Measurements from ENCODE around the gene TREML4.
A peak's percentile ranks its signal among the peaks of the same experiment; 100 is the strongest.

Gene TREML4

GRCh38 chr6:41228096-41228495 is at the start of gene TREML4:
TSS of gene TREML4 (plus strand) at chr6:41228349. CDS start at chr6:41228428, 79 bp downstream.
- H3K4me3 ChIP-seq (ENCODE audit: low read depth, low read length), result no peak within 1 kb of the TSS
- DNase-seq (ENCODE audit: low read depth, low spot score), result no peak
- POLR2A ChIA-PET, result no interaction called here
- no peak for TF ChIP-seq CTCF (IDR thresholded peaks at IDR 0.05; ENCODE audit: insufficient read depth, low read length, missing control alignments)
- CTCF ChIA-PET, result no interaction called here

GRCh38 chr6:41179163-41179562 is 49.0 kb upstream of the TREML4 start:
- H3K4me3 ChIP-seq (ENCODE audit: low read depth, low read length), result no peak overlapping the region
- no peak for DNase-seq (ENCODE audit: low read depth, low spot score)
- no peak for TF ChIP-seq CTCF (IDR thresholded peaks at IDR 0.05; ENCODE audit: insufficient read depth, low read length, missing control alignments)
- ChIA-PET CTCF (interaction anchor here (0.9 to 6.8 kb wide), 2 partner anchors 10 to 88 kb away, joined by 3 to 63 read pairs; no protein-coding TSS in a partner anchor), POLR2A (no interaction called here)

DNA sequence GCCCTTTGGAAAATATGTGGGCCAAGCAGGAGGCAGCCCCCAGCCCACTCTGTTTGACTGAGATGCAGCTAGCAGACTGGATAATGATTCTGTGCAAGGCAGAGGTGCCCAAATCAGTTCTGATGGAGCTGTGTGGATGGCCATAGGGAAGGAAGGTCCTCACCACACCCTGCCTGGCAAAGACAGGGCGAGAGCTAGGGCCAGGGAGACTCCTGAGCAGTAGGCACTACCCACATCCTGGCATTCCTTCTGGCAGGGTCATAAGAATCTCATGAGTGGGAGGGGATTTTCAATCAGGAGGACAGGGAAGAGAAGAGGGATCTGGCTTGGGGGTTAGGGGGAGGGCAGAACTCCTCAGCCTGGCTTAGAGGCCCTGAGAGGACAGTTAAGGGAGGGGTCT is 46.6 kb upstream of the TREML4 start:
- POLR2A ChIA-PET, result no interaction called here
- TF ChIP-seq CTCF (IDR thresholded peaks at IDR 0.05; ENCODE audit: insufficient read depth, low read length, missing control alignments), result no peak

DNA sequence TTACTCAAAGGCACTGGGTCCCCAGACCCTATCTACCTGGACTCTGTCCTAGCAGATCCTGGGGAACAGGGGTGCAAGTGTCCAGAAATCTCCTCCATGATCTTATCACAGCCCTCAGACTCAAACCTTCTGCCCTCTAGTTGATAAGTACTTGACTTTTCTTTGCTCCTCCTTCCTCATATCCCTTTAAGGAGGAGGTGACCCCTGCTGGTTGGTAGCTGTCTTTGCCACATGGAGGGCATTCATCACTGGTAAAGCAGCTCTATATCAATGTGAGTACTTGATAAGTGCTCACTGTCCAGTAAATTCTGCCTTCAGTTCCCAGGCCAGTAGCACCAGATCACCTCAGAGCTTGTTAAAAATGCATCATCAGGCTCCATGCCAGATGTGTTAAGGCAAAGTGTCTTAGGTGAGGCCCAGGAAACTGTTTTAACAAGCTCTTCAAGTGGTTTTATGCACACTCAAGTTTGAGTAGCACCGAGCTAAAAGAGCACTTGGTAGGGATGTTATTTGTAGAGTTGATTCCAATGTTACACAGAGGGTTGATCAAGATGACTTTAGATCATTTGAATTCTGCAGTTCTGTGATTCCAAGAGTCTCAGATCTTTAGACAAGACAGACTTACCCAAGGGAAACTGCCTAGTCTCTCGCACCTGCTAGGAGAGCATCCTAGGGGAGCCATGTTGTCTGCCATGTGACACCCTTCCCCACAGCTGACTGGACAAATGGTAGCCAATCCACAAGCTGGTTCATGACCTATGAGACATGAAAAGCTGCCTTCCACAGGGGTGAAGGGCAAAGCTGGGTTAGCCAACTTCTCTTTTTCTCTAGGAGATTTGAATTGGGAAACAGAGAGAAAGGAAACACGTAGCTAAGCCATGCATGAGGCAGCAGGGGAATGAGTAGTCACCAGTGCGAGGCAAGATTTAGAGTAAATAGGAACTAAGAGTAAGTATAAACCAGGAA is 45.8 kb upstream of the TREML4 start:
- no peak overlapping the region for H3K4me3 ChIP-seq (ENCODE audit: low read depth, low read length)

More for the DNA sequence above, 46.6 kb upstream of the TREML4 start:
- no peak for DNase-seq (ENCODE audit: low read depth, low spot score)
- no peak overlapping the region for H3K4me3 ChIP-seq (ENCODE audit: low read depth, low read length)
- CTCF ChIA-PET, result interaction anchor here (0.6 to 6.8 kb wide), 14 partner anchors 11 to 444 kb away, joined by 3 to 63 read pairs (median 4); partner anchors contain the start of genes NFYA, OARD1 and TREML1

GRCh38 chr6:41184761-41185160 is 43.4 kb upstream of the TREML4 start:
- no peak overlapping the region for H3K4me3 ChIP-seq (ENCODE audit: low read depth, low read length)
- ChIA-PET POLR2A (no interaction called here), CTCF (interaction anchor here (0.7 to 6.8 kb wide), 4 partner anchors 10 to 135 kb away, joined by 3 to 63 read pairs (median 4); no protein-coding TSS in a partner anchor)
- TF ChIP-seq CTCF (IDR thresholded peaks at IDR 0.05; ENCODE audit: insufficient read depth, low read length, missing control alignments), result no peak
- no peak for DNase-seq (ENCODE audit: low read depth, low spot score)

More for the DNA sequence above, 45.8 kb upstream of the TREML4 start:
- TF ChIP-seq CTCF (IDR thresholded peaks at IDR 0.05; ENCODE audit: insufficient read depth, low read length, missing control alignments), result peak; percentile 72
- peak; percentile 28 for DNase-seq (ENCODE audit: low read depth, low spot score)
- POLR2A ChIA-PET, result no interaction called here
- CTCF ChIA-PET, result interaction anchor here (0.8 to 6.8 kb wide), 19 partner anchors 8 to 112 kb away, joined by 3 to 63 read pairs (median 4); partner anchors contain the start of genes NFYA, OARD1 and TREML1

- TF ChIP-seq CTCF (IDR thresholded peaks at IDR 0.05; ENCODE audit: insufficient read depth, low read length, missing control alignments), result no peak
- DNase-seq (ENCODE audit: low read depth, low spot score), result no peak
- CTCF ChIA-PET, result interaction anchor here (1.7 to 6.8 kb wide), 2 partner anchors 8 to 95 kb away, joined by 3 to 63 read pairs; no protein-coding TSS in a partner anchor
- POLR2A ChIA-PET, result no interaction called here
- no peak overlapping the region for H3K4me3 ChIP-seq (ENCODE audit: low read depth, low read length)
These were observed 42.1 kb upstream of the TREML4 start for GRCh38 chr6:41186031-41186562.
